Activated CD4-positive, alpha-beta T cell treated with anti-CD3 and anti-CD28 coated beads for 1 hour (primary cell): ENCODE measurements around the gene RPS6KL1.
"Not testable (repeated sequence)": the region's sequence is repeated elsewhere in the genome, so short reads cannot be mapped to it uniquely, and the experiment has no call there.

Source experiments
- DNase-seq: peaks from one replicate; pipeline ENCODE4 v3.0.0-alpha.2; 2020

The RPS6KL1 gene

GRCh38 chr14:74934476-74935359, 11.7 kb upstream of the RPS6KL1 start:
- DNase-seq = no peak

- DNase-seq = no peak
Observed at GRCh38 chr14:74934041-74934440, 11.0 kb upstream of the RPS6KL1 start.

- not testable (repeated sequence) for DNase-seq
Observed at GRCh38 chr14:74932936-74933335, 9.9 kb upstream of the RPS6KL1 start.

DNA sequence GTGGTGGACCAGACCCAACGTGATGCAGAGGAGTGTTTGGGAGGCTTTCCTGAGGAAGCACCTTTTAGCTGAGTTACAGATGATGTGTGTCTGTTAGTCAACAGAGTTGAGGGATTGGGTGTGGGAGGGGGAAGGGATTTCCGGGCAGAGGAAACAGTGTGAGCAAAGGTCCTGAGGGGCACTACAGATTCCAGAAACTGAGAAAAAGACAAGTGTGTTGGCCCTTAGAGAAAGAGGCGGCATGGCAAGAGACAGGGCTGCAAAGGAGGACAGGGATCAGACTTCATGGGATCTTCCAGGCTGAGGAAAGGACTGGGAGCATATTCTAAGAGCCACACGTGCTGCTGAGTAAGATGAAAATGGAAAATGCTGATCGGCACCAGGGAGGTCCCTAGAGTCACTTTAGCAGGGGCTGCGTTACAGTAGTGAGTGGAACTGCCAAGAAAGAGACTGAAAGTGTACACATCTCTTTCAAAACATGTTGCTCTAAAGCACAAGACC, 9.4 kb upstream of the RPS6KL1 start:
- DNase-seq = no peak

- not testable (repeated sequence) for DNase-seq
Observed at GRCh38 chr14:74931744-74932143, 8.7 kb upstream of the RPS6KL1 start.

DNA sequence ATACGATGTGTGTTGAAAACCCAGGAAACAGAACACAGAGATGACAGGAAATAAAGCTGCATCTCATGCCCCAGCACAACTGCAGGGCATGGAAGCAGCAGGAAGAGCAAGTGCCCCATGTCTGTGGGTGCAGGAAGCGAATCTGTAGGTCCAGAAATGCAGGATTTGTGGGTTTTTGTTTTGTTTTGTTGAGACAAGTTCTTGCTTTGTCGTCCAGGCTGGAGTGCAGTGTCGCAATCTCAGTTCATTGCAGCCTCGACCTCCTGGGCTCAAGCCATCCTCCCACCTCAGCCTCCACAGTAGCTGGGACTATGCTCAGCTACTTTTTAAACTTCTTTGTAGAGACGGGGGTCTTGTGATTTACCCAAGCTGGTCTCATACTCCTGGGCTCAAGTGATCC, 6.2 kb upstream of the RPS6KL1 start:
- no peak for DNase-seq

GRCh38 chr14:74927225-74927624, 4.2 kb upstream of the RPS6KL1 start:
- DNase-seq = no peak

DNA sequence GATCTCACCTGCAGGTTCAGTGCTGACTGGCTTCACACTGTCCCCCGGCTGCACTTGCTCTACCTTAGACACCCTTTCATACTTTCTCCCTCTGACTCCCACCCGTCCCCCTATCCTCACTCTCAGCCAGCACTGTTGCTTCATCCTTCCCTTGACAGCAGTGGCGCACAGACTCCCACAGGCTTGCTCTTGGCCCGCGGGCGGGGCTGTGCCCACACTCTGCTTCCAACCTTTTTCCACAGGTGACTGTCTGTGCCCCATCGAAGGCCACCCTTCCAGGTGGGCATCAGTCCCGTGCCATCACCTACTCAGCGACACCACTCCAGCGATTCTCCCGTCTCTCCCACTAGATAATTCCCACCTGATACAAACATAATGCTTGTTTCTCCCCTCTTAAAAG, 1.0 kb upstream of the RPS6KL1 start:
- no peak for DNase-seq

DNA sequence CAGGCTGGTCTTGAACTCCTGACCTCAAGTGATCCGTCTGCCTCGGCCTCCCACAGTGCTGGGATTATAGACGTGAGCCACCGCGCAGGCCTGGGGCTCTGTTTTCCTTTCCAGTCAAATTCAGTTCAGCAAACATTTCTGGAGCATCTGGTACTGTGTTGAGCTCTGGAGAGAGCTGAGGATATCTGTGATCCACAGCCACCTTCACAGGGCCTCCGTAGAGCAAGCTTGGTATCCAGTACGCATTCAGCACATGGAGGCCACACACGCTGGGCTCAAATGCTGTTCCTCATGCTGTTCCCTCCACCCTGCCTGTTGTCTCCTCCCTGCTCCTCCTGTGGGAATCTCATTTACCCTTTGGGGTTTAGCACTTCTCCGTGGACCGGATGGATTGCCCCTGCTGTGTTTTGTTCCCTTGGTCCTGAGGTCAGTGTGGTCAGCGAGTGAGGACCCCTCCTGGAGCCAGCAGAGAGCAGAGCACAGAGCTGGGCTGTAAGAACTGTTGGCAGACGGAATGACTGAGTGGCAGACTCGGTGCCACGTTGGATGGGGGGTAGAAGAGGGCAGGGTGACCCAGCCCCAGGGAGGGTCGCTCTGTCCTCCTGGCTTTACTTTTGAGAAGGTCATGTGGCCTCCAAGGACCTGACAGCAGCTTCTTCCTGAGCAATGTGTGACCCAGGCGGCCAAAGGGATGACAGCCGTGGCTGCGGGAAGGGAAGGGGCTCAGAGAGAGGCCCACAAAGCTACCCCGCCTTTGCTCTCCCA, 891 bp downstream of the RPS6KL1 start:
- DNase-seq = no peak

- DNase-seq = no peak
Observed at GRCh38 chr14:74921053-74921620, 1.9 kb downstream of the RPS6KL1 start.

GRCh38 chr14:74920281-74920680, 2.8 kb downstream of the RPS6KL1 start:
- no peak for DNase-seq

- DNase-seq = no peak
Observed at GRCh38 chr14:74919421-74920165, 3.5 kb downstream of the RPS6KL1 start.

DNA sequence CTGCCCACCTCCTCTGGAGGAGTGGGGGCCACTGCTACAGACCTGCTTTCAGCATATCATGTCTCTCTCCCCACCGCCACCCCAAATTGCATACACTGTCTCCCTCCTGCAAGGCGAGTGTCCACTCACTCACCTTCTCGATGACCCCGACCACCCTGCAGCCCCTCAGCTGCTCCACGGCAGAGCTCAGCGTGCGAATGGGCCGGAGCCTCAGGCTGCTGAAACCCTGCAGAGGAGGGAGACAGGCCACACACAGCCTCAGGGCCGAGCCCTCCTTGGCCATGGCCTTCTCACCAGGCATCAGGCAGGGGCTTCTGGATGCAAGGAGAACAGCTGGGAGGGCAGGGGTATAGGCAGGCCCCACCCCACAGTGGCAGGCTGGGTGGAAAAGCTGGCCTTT, 4.7 kb downstream of the RPS6KL1 start:
- DNase-seq = no peak

- DNase-seq = no peak
Observed at GRCh38 chr14:74917646-74918081, 5.4 kb downstream of the RPS6KL1 start.

DNA sequence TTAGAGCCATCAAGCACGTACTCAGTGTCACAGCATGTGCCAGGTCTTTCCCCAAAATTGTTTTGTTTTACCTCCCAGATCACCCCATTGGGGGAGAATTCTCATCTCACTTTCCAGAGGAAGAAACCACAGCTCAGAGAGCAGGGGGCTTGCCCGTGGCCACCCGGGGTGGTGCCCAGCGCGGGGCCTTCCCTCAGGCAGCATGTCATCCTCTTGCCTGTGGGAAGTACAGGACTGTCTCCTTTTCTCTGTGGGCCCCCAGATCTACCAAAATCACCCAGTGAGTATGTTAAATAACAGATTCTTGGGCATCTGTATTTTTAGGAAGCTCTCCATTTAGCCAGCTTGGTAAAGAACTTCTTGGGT, 5.9 kb downstream of the RPS6KL1 start:
- no peak for DNase-seq

DNA sequence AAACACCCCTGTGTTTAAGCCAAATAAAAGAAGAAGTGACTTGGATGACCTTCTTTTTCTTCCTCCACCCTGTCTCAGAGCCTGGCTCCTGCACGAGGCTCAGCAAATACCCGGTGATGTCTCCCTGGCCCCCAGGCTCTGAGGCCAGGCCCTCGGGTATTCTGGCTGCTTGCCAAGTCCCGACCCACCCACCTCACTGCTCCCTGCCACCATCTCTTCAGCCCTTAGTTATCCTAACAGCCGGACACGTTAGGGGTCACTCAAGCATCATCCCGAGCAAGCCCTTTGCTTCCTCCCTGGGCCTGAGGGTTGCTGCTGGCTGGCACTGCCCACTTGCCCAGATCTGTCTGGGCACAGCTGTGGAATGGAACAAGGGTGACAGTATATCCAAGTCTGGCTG, 7.2 kb downstream of the RPS6KL1 start:
- no peak for DNase-seq

- DNase-seq = no peak
Observed at GRCh38 chr14:74915426-74915825, 7.6 kb downstream of the RPS6KL1 start.

DNA sequence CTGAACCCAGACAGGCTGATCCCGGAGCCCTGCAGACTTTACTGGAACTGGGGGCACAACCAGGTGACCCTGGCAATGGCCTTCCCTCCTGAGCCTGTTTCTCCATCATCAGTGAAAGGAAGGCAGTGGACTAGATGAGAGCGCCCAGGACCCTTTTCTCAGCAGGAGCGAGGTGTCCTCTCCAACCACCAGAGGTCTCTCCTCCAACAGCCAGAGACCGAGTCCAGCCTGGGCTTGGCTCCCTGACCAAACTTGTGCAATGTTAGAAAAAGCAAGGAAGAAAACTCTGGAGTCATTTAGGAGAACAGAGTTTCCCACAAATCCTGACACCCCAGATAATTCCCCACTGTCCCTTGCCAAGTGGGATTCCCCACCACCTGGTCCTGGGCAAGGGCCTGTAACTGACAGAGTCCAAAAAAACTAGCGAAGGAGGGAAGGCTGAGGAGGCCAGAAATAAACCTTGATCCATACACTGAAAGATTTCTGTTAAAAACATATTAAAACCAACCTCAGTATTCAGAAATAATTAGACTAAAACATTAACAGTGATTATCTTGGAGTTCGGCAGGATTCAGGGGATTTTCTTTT, 9.0 kb downstream of the RPS6KL1 start:
- no peak for DNase-seq

- no peak for DNase-seq
Observed at GRCh38 chr14:74913393-74913910, 9.6 kb downstream of the RPS6KL1 start.

- no peak for DNase-seq
Observed at GRCh38 chr14:74912801-74913200, 10.3 kb downstream of the RPS6KL1 start.

DNA sequence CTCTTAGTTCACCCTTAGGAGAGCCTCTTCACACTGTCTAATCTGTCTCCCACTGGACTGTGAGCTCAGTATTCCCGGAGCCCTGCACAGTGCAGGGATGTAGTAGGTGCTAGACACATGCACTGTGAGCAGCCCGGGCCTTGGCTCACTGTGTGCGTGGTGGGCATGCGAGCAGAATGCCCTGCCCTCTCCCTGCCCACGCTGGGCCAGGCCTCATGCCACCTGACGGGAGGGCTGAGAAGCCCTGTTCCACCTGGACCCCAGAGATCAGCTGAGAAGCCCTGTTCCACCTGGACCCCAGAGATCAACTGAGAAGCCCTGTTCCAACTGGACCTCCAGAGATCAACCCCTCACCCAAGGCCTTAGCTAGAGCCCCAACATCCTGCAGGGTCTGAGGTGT, 10.9 kb downstream of the RPS6KL1 start:
- DNase-seq = no peak

- DNase-seq = no peak
Observed at GRCh38 chr14:74911704-74912103, 11.4 kb downstream of the RPS6KL1 start.
